CD14-positive monocyte (primary cell): ENCODE measurements around the gene TACC2. TPM values are rescaled to one million over a fixed set of nuclear protein-coding genes. Genes with fewer than 3 reads are reported as not detected.

ENCODE experiments used
- DNase-seq, 3 donors: peaks; one replicate each; pipeline ENCODE4 v3.0.0-alpha.2; 2011 to 2022
- H2AFZ ChIP-seq: 2 replicates; pipeline ENCODE4 v1.6.0; 2012; ENCODE audit warnings: mild to moderate bottlenecking, low read depth, low read length, inconsistent platforms; ENCODE audit not compliant: insufficient read depth, poor library complexity, severe bottlenecking
- H3K27ac ChIP-seq, 2 donors: 1 replicate in 1 of 2; 2 replicates in 1 of 2; pipeline ENCODE4 v1.5.1; 2012 to 2013; ENCODE audit warnings: low read length in 2 of 2, control low read depth in 1 of 2, inconsistent platforms in 1 of 2, low read depth in 1 of 2, mild to moderate bottlenecking in 1 of 2
- H3K27me3 ChIP-seq, 2 donors: one replicate each; pipeline versions ENCODE4 v1.6.0 to v1.6.1; 2011 to 2013; ENCODE audit warnings: low read length in 2 of 2; ENCODE audit not compliant: control insufficient read depth in 2 of 2, insufficient read depth in 2 of 2
- H3K36me3 ChIP-seq, 2 donors: replicated peaks in 1 of 2; 1 replicate in 1 of 2; 2 replicates in 1 of 2; pipeline versions ENCODE4 v1.5.1 to v1.6.1; 2012 to 2013; ENCODE audit warnings: low read length in 2 of 2, control low read depth in 1 of 2, inconsistent platforms in 1 of 2, mild to moderate bottlenecking in 1 of 2; ENCODE audit not compliant: insufficient read depth in 2 of 2, control insufficient read depth in 1 of 2
- H3K4me1 ChIP-seq, 2 donors: 1 replicate in 1 of 2; 2 replicates in 1 of 2; pipeline versions ENCODE4 v1.5.1 to v1.6.1; 2012 to 2013; ENCODE audit warnings: low read length in 2 of 2, control low read depth in 1 of 2, inconsistent platforms in 1 of 2, mild to moderate bottlenecking in 1 of 2, moderate library complexity in 1 of 2; ENCODE audit not compliant: insufficient read depth in 2 of 2, control insufficient read depth in 1 of 2
- H3K4me2 ChIP-seq: replicated peaks from 2 replicates; pipeline ENCODE3; 2012; ENCODE audit warnings: low read length, moderate library complexity, mild to moderate bottlenecking; ENCODE audit not compliant: poor library complexity, severe bottlenecking; ENCODE audit errors: extremely low read depth
- H3K4me3 ChIP-seq, 3 experiments: fragments of 200-600 bp in 1 of 3; sonication (generic) in 1 of 3; replicated peaks in 1 of 3; 1 replicate in 2 of 3; 2 replicates in 1 of 3; pipeline ENCODE4 v1.5.1; 2011 to 2013; ENCODE audit warnings: low read length in 3 of 3, mild to moderate bottlenecking in 3 of 3, control low read depth in 2 of 3, low read depth in 2 of 3, inconsistent platforms in 1 of 3, moderate library complexity in 1 of 3
- H3K79me2 ChIP-seq: 2 replicates; pipeline ENCODE4 v1.6.0; 2012; ENCODE audit warnings: mild to moderate bottlenecking, control low read depth, inconsistent platforms, low read length, moderate library complexity; ENCODE audit not compliant: insufficient read depth
- H3K9ac ChIP-seq: 2 replicates; pipeline ENCODE4 v1.6.0; 2017; ENCODE audit warnings: low read length, mild to moderate bottlenecking; ENCODE audit not compliant: insufficient read depth, poor library complexity, severe bottlenecking
- H3K9me3 ChIP-seq, 2 donors: replicated peaks in 1 of 2; 1 replicate in 1 of 2; 2 replicates in 1 of 2; pipeline versions ENCODE4 v1.5.1 to v1.6.1; 2012 to 2013; ENCODE audit warnings: low read length in 2 of 2, control low read depth in 1 of 2; ENCODE audit not compliant: control insufficient read depth in 1 of 2, insufficient read depth in 1 of 2
- H4K20me1 ChIP-seq: 2 replicates; pipeline ENCODE4 v1.6.0; 2012; ENCODE audit warnings: mild to moderate bottlenecking, low read length, control low read depth, moderate library complexity; ENCODE audit not compliant: insufficient read depth
- H3K27ac Mint-ChIP-seq, 7 donors: one replicate each; pipeline ENCODE4 v1.8.0; 2020; ENCODE audit warnings: mild to moderate bottlenecking in 7 of 7, mixed read lengths in 7 of 7, moderate library complexity in 6 of 7, inconsistent platforms in 2 of 7
- H3K27me3 Mint-ChIP-seq, 3 donors: one replicate each; pipeline ENCODE4 v1.8.0; 2021 to 2022; ENCODE audit warnings: low read depth in 3 of 3, mild to moderate bottlenecking in 3 of 3, mixed read lengths in 3 of 3, moderate library complexity in 3 of 3, inconsistent platforms in 1 of 3
- H3K36me3 Mint-ChIP-seq, 2 donors: one replicate each; pipeline ENCODE4 v1.8.0; 2020; ENCODE audit warnings: mixed read lengths in 2 of 2, inconsistent platforms in 1 of 2, mild to moderate bottlenecking in 1 of 2
- H3K4me1 Mint-ChIP-seq: one replicate; pipeline ENCODE4 v1.8.0; 2020; ENCODE audit warnings: mild to moderate bottlenecking, mixed read lengths
- H3K4me3 Mint-ChIP-seq, 2 donors: one replicate each; pipeline ENCODE4 v1.8.0; 2020; ENCODE audit warnings: mild to moderate bottlenecking in 2 of 2, mixed read lengths in 2 of 2, moderate library complexity in 1 of 2
- H3K9me3 Mint-ChIP-seq, 7 donors: one replicate each; pipeline ENCODE4 v1.8.0; 2020 to 2022; ENCODE audit warnings: mixed read lengths in 7 of 7, mild to moderate bottlenecking in 6 of 7, moderate library complexity in 6 of 7, inconsistent platforms in 2 of 7
- WGBS: methylation state at CpG from one replicate; pipeline ENCODE4 v1.1.5; 2013; ENCODE audit warnings: missing lambda C conversion rate; ENCODE audit not compliant: insufficient coverage; 5-methylcytosine and 5-hydroxymethylcytosine counted together
- intact Hi-C, 2 donors: fragments of 100-400 bp; cut with micrococcal nuclease; formaldehyde crosslinking; loops; one replicate each; pipeline versions ENCODE4 v1.15.0 to v1.15.1; 2023
- polyA plus RNA-seq, 3 donors: library from polyadenylated mRNA; depleted of rRNA in 1 of 3; unstranded in 2 of 3; stranded (reverse) in 1 of 3; fragments of 300-500 nt in 2 of 3; fragments of >200 nt in 1 of 3; fragmentation: Illumina TruSeq in 2 of 3; gene quantifications; 1 replicate in 2 of 3; 2 replicates in 1 of 3; pipeline ENCODE4 v1.2.3, GENCODE V29; 2012 to 2021
- TF ChIP-seq, protein P1 (sequence below): fragments of 200-600 bp; IDR thresholded peaks from one replicate; pipeline ENCODE4 v1.8.0; 2022; ENCODE audit warnings: antibody characterized with exemption, mild to moderate bottlenecking

Gene TACC2
- polyA plus RNA-seq, 3 donors: 0.03 TPM; not detected in 2

DNA sequence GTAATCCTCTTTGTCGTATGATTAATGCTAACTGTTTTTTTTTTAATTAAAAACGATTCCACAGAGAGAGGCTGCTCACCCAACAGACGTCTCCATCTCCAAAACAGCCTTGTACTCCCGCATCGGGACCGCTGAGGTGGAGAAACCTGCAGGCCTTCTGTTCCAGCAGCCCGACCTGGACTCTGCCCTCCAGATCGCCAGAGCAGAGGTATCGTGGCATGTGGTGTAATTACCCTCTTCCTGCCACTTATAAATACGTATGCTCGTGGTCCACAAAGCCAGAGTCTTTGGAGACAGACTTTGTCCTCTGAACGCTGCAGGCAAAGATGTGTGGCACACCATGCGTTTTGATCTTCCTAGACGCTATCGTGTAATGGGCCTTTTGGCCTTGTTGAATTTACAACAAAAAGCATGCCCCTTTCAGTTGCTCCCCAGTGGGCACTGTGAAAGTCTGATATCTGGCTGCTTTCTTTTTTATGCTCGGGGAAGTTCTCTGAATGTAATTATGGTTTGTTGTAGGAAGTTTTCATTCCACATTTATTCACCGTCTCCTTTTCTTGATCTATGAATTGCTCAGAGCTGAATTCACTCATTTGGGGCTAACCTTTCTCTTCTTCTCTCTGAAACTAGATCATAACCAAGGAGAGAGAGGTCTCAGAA is 248.5 kb downstream of the TACC2 start:
- TF ChIP-seq, protein P1, sequence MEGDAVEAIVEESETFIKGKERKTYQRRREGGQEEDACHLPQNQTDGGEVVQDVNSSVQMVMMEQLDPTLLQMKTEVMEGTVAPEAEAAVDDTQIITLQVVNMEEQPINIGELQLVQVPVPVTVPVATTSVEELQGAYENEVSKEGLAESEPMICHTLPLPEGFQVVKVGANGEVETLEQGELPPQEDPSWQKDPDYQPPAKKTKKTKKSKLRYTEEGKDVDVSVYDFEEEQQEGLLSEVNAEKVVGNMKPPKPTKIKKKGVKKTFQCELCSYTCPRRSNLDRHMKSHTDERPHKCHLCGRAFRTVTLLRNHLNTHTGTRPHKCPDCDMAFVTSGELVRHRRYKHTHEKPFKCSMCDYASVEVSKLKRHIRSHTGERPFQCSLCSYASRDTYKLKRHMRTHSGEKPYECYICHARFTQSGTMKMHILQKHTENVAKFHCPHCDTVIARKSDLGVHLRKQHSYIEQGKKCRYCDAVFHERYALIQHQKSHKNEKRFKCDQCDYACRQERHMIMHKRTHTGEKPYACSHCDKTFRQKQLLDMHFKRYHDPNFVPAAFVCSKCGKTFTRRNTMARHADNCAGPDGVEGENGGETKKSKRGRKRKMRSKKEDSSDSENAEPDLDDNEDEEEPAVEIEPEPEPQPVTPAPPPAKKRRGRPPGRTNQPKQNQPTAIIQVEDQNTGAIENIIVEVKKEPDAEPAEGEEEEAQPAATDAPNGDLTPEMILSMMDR: no peak
- H3K27ac Mint-ChIP-seq: no peak overlapping the region
- Histone ChIP-seq H2AFZ (no peak overlapping the region), H3K4me3 (no peak overlapping the region), H3K9ac (no peak overlapping the region), H3K27me3 (no peaks in the 10 kb centered on the region), H3K27ac (no peak overlapping the region), H3K79me2 (no peaks in the 10 kb centered on the region), H3K9me3 (no peaks in the 10 kb centered on the region), H3K4me2 (no peak overlapping the region), H3K4me1 (no peaks in the 10 kb centered on the region), H3K36me3 (no peaks in the 10 kb centered on the region), H4K20me1 (no peaks in the 10 kb centered on the region)
- H3K9me3 Mint-ChIP-seq: peaks cover 0 to 2% (median 0%) of the 10 kb centered on the region in 7 donors
- no peak overlapping the region for H3K4me3 Mint-ChIP-seq
- H3K27me3 Mint-ChIP-seq: peaks cover 1 to 3% (median 2%) of the 10 kb centered on the region in 3 donors
- 88% methylated on average over 13 of the region's 17 CpGs for WGBS
- H3K36me3 Mint-ChIP-seq: no peaks in the 10 kb centered on the region
- H3K4me1 Mint-ChIP-seq: no peaks in the 10 kb centered on the region
- no peak for DNase-seq
- intact Hi-C loops: no loop called here

DNA sequence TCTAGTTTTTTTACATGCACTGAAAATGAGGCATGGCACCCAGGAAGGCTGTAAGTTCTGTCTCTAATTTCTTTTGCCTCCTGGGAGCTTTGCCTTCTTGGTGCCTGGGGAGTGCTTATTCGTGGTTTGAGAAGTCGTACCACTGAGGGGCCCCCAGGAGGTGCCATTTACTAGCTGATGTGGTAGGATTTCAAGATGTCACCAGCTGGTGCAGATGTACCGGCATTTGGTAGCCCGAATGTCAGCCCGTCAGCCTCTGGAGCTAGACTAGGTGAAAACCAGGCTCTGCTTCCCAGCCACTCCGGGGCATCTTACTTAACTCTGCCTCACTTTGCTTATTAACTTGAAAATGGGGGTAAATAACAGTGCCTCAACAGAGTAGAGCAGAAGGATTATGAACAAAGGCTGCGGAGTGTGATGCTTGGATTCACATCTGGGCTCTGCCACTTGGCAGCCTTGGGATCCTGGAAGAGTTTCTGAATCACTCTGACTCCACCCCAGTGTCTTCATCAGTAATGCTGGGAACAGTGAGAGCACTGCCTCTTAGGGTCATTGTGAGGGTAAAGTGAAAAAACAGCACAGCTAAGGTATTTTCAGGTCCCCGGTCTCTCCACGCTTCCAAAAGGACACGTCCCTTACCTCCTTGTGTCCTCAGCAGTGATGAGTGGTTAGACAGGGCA is 250.8 kb downstream of the TACC2 start:
- Histone ChIP-seq H3K79me2 (no peaks in the 10 kb centered on the region), H2AFZ (no peak overlapping the region), H3K27me3 (no peaks in the 10 kb centered on the region), H3K4me2 (no peak overlapping the region), H3K27ac (no peak overlapping the region), H3K4me1 (no peaks in the 10 kb centered on the region), H3K36me3 (no peaks in the 10 kb centered on the region), H3K9ac (no peak overlapping the region), H3K9me3 (no peaks in the 10 kb centered on the region), H3K4me3 (no peak overlapping the region), H4K20me1 (no peaks in the 10 kb centered on the region)
- H3K27me3 Mint-ChIP-seq: peaks cover 0 to 3% (median 0%) of the 10 kb centered on the region in 3 donors
- H3K4me1 Mint-ChIP-seq: no peaks in the 10 kb centered on the region
- DNase-seq: no peak
- no peak overlapping the region for H3K27ac Mint-ChIP-seq
- H3K4me3 Mint-ChIP-seq: no peak overlapping the region
- TF ChIP-seq, protein P1: no peak
- intact Hi-C loops: no loop called here
- H3K9me3 Mint-ChIP-seq: peaks cover 0 to 2% (median 0%) of the 10 kb centered on the region in 7 donors
- WGBS: 94% methylated on average over 7 of the region's 10 CpGs
- H3K36me3 Mint-ChIP-seq: no peaks in the 10 kb centered on the region
